Fibroblast of lung (primary cell): ENCODE data around the gene HAO1.

ENCODE experiments used
- EZH2 ChIP-seq: IDR thresholded peaks from 2 replicates; pipeline ENCODE4 v1.5.1; 2012; ENCODE audit warnings: low read length, control low read depth, mild to moderate bottlenecking; ENCODE audit errors: missing control alignments
- TF ChIP-seq, protein P1 (sequence below), 2 donors: IDR thresholded peaks in 1 of 2; conservative IDR thresholded peaks in 1 of 2; 1 replicate in 1 of 2; 2 replicates in 1 of 2; pipeline ENCODE4 v1.5.1; 2011 to 2012; ENCODE audit warnings: low read length in 2 of 2, control low read depth in 1 of 2, inconsistent platforms in 1 of 2, low read depth in 1 of 2, mild to moderate bottlenecking in 1 of 2

DNA sequence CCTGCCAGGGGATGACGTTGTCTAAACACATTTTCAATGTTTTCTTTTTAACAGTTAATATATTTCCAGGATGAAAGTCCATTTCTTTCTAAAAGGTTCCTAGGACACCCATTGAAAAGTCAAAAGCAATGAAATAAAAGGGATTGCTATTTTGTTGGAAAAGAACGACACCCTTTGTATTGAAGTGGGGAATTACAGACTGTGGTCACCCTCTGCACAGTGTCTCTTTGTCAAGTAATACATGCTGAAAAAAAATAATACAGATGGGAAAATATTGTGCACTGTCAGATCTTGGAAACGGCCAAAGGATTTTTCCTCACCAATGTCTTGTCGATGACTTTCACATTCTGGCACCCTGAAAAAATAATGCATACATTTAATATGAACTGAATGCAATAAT, 56.9 kb downstream of the HAO1 start:
- no peak for TF ChIP-seq EZH2
- TF ChIP-seq, protein P1, sequence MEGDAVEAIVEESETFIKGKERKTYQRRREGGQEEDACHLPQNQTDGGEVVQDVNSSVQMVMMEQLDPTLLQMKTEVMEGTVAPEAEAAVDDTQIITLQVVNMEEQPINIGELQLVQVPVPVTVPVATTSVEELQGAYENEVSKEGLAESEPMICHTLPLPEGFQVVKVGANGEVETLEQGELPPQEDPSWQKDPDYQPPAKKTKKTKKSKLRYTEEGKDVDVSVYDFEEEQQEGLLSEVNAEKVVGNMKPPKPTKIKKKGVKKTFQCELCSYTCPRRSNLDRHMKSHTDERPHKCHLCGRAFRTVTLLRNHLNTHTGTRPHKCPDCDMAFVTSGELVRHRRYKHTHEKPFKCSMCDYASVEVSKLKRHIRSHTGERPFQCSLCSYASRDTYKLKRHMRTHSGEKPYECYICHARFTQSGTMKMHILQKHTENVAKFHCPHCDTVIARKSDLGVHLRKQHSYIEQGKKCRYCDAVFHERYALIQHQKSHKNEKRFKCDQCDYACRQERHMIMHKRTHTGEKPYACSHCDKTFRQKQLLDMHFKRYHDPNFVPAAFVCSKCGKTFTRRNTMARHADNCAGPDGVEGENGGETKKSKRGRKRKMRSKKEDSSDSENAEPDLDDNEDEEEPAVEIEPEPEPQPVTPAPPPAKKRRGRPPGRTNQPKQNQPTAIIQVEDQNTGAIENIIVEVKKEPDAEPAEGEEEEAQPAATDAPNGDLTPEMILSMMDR (conservative IDR thresholded peaks at IDR 0.05 in 1 of 2, IDR thresholded peaks at IDR 0.05 in 1 of 2; ENCODE audit: low read depth in 1 of 2, low read length in 2 of 2) = no peak
